Neuronal stem cell (in vitro differentiated cells): Measurements from ENCODE around the gene FABP6.
"Not testable (repeated sequence)": the region's sequence is repeated elsewhere in the genome, so short reads cannot be mapped to it uniquely, and the experiment has no call there.

Experiments
- DNase-seq: peaks from one replicate; pipeline ENCODE4 v3.0.0-alpha.2; 2013; ENCODE audit warnings: low spot score
- H2AFZ ChIP-seq: one replicate; pipeline ENCODE4 v1.6.1; 2013; ENCODE audit warnings: mild to moderate bottlenecking, low read length, inconsistent platforms
- H2AK5ac ChIP-seq: 2 replicates; pipeline ENCODE4 v1.6.1; 2013; ENCODE audit warnings: low read depth, mild to moderate bottlenecking, inconsistent platforms, low read length, moderate library complexity, mixed read lengths
- H2BK120ac ChIP-seq: 2 replicates; pipeline ENCODE4 v1.6.1; 2013; ENCODE audit warnings: low read depth, mild to moderate bottlenecking, inconsistent platforms, low read length, moderate library complexity, mixed read lengths
- H2BK12ac ChIP-seq: one replicate; pipeline ENCODE4 v1.6.1; 2013; ENCODE audit warnings: low read length, inconsistent platforms
- H2BK15ac ChIP-seq: 2 replicates; pipeline ENCODE4 v1.6.1; 2013; ENCODE audit warnings: mild to moderate bottlenecking, low read length, inconsistent platforms, mixed read lengths
- H2BK5ac ChIP-seq: one replicate; pipeline ENCODE4 v1.6.1; 2013; ENCODE audit warnings: inconsistent platforms, mild to moderate bottlenecking, low read length, moderate library complexity
- H3K14ac ChIP-seq: one replicate; pipeline ENCODE4 v1.6.1; 2013; ENCODE audit warnings: low read length, inconsistent platforms
- H3K18ac ChIP-seq: 2 replicates; pipeline ENCODE4 v1.6.1; 2013; ENCODE audit warnings: low read length, inconsistent platforms
- H3K23ac ChIP-seq: 2 replicates; pipeline ENCODE4 v1.6.1; 2013; ENCODE audit warnings: low read depth, mild to moderate bottlenecking, mixed read lengths, low read length, inconsistent platforms; ENCODE audit not compliant: poor library complexity
- H3K27ac ChIP-seq: replicated peaks from 3 replicates; pipeline ENCODE4 v1.5.1; 2013; ENCODE audit warnings: low read length, inconsistent platforms
- H3K27me3 ChIP-seq, 3 experiments: 2 replicates each; pipeline ENCODE4 v1.6.1; 2013; ENCODE audit warnings: low read length in 3 of 3, mild to moderate bottlenecking in 2 of 3, inconsistent platforms in 1 of 3, low read depth in 1 of 3, mixed read lengths in 1 of 3, moderate library complexity in 1 of 3; ENCODE audit not compliant: control insufficient read depth in 3 of 3, insufficient read depth in 3 of 3
- H3K36me3 ChIP-seq, 2 donors: replicated peaks in 1 of 2; 2 replicates each; pipeline ENCODE4 v1.6.1; 2013; ENCODE audit warnings: low read length in 2 of 2; ENCODE audit not compliant: control insufficient read depth in 2 of 2, insufficient read depth in 2 of 2
- H3K4ac ChIP-seq: 2 replicates; pipeline ENCODE4 v1.6.1; 2013; ENCODE audit warnings: inconsistent platforms, mild to moderate bottlenecking, low read length, moderate library complexity
- H3K4me1 ChIP-seq, 2 donors: 1 replicate in 1 of 2; 2 replicates in 1 of 2; pipeline ENCODE4 v1.6.1; 2013; ENCODE audit warnings: low read length in 2 of 2, low read depth in 1 of 2; ENCODE audit not compliant: control insufficient read depth in 2 of 2, insufficient read depth in 1 of 2
- H3K4me2 ChIP-seq: one replicate; pipeline ENCODE4 v1.6.1; 2013; ENCODE audit warnings: mild to moderate bottlenecking, low read length, inconsistent platforms; ENCODE audit not compliant: insufficient read depth, poor library complexity, severe bottlenecking
- H3K4me3 ChIP-seq, 2 donors: 2 replicates each; pipeline ENCODE4 v1.5.1; 2013; ENCODE audit warnings: low read length in 2 of 2, mild to moderate bottlenecking in 2 of 2, inconsistent platforms in 1 of 2, moderate library complexity in 1 of 2
- H3K79me1 ChIP-seq: one replicate; pipeline ENCODE4 v1.6.1; 2013; ENCODE audit warnings: low read depth, mild to moderate bottlenecking, inconsistent platforms, low read length, moderate library complexity
- H3K9ac ChIP-seq: one replicate; pipeline ENCODE4 v1.6.1; 2013; ENCODE audit warnings: mild to moderate bottlenecking, low read depth, low read length, inconsistent platforms; ENCODE audit not compliant: poor library complexity
- H3K9me3 ChIP-seq, 2 donors: replicated peaks in 1 of 2; 2 replicates each; pipeline versions ENCODE3 to v1.6.1; 2013; ENCODE audit warnings: low read length in 2 of 2, mild to moderate bottlenecking in 2 of 2, inconsistent platforms in 1 of 2, low read depth in 1 of 2, mixed read lengths in 1 of 2, moderate library complexity in 1 of 2; ENCODE audit not compliant: control insufficient read depth in 2 of 2, insufficient read depth in 1 of 2
- H4K8ac ChIP-seq: one replicate; pipeline ENCODE4 v1.6.1; 2013; ENCODE audit warnings: low read depth, mild to moderate bottlenecking, inconsistent platforms, low read length, moderate library complexity
- H4K91ac ChIP-seq: one replicate; pipeline ENCODE4 v1.6.1; 2013; ENCODE audit warnings: low read length, low read depth, mild to moderate bottlenecking, inconsistent platforms; ENCODE audit not compliant: poor library complexity
- WGBS, 2 donors: extraction: QIAGEN DNeasy Blood & Tissue Kit; methylation state at CpG; one replicate each; pipeline ENCODE4 v1.1.7; 2013; ENCODE audit warnings: missing lambda C conversion rate in 2 of 2, mixed read lengths in 1 of 2; ENCODE audit not compliant: insufficient read length in 2 of 2, insufficient replicate concordance in 1 of 2; ENCODE audit errors: extremely low coverage in 2 of 2; 5-methylcytosine and 5-hydroxymethylcytosine counted together

FABP6 gene

GRCh38 chr5:160240350-160240749, 11.0 kb downstream of the FABP6 start:
- H3K27ac ChIP-seq, result no peak overlapping the region
- no peak overlapping the region for H2BK120ac ChIP-seq
- no peak overlapping the region for H3K18ac ChIP-seq
- H2BK12ac ChIP-seq, result no peak overlapping the region
- H3K4me1 ChIP-seq, result peaks cover 5 to 7% of the 10 kb centered on the region in 2 donors
- no peak overlapping the region for H4K91ac ChIP-seq
- H3K14ac ChIP-seq, result no peak overlapping the region
- H3K27me3 ChIP-seq, result no peaks in the 10 kb centered on the region
- peak overlapping the region; percentile 53 for H2AFZ ChIP-seq
- H3K4me2 ChIP-seq, result no peak overlapping the region
- no peak for DNase-seq
- H2AK5ac ChIP-seq, result no peak overlapping the region
- no peak overlapping the region for H2BK15ac ChIP-seq
- no peak overlapping the region for H3K23ac ChIP-seq
- H2BK5ac ChIP-seq, result no peak overlapping the region
- H3K79me1 ChIP-seq, result no peaks in the 10 kb centered on the region
- no peak overlapping the region for H4K8ac ChIP-seq
- peaks cover 0 to 2% of the 10 kb centered on the region in 2 donors for H3K9me3 ChIP-seq
- WGBS, 2 donors, result no CpG with 5 or more reads among the region's 3 CpGs
- no peak overlapping the region for H3K4ac ChIP-seq
- H3K36me3 ChIP-seq, result no peaks in the 10 kb centered on the region
- no peak overlapping the region for H3K4me3 ChIP-seq
- no peak overlapping the region for H3K9ac ChIP-seq

- Histone ChIP-seq H3K4me2 (no peak overlapping the region), H2BK15ac (no peak overlapping the region), H3K27ac (no peak overlapping the region), H3K36me3 (no peaks in the 10 kb centered on the region), H4K8ac (no peak overlapping the region), H3K4ac (no peak overlapping the region), H3K18ac (no peak overlapping the region), H3K9ac (no peak overlapping the region), H2BK12ac (no peak overlapping the region), H3K4me1 (peaks cover 5 to 9% of the 10 kb centered on the region in 2 donors), H2AK5ac (no peak overlapping the region), H4K91ac (no peak overlapping the region), H2AFZ (no peak overlapping the region), H3K4me3 (no peak overlapping the region), H2BK120ac (no peak overlapping the region), H3K27me3 (no peaks in the 10 kb centered on the region), H2BK5ac (no peak overlapping the region), H3K79me1 (no peaks in the 10 kb centered on the region), H3K14ac (no peak overlapping the region), H3K9me3 (peaks cover 0 to 2% of the 10 kb centered on the region in 2 donors), H3K23ac (no peak overlapping the region)
- DNase-seq, result no peak
- WGBS, 2 donors, result no CpG with 5 or more reads among the region's 3 CpGs
Measured at GRCh38 chr5:160242145-160242544, 12.8 kb downstream of the FABP6 start.

- DNase-seq, result no peak
- H2BK120ac ChIP-seq, result no peak overlapping the region
- H2BK12ac ChIP-seq, result no peak overlapping the region
- H4K91ac ChIP-seq, result no peak overlapping the region
- no CpG with 5 or more reads among the region's 9 CpGs for WGBS, 2 donors
- peaks cover 0 to 3% of the 10 kb centered on the region in 2 donors for H3K36me3 ChIP-seq
- no peak overlapping the region for H2BK15ac ChIP-seq
- no peaks in the 10 kb centered on the region for H3K79me1 ChIP-seq
- no peak overlapping the region for H4K8ac ChIP-seq
- no peaks in the 10 kb centered on the region for H3K27me3 ChIP-seq
- H3K4ac ChIP-seq, result no peak overlapping the region
- no peak overlapping the region for H2AFZ ChIP-seq
- no peak overlapping the region for H3K4me2 ChIP-seq
- H2AK5ac ChIP-seq, result peak overlapping the region; percentile 9
- no peak overlapping the region for H3K27ac ChIP-seq
- H3K9ac ChIP-seq, result no peak overlapping the region
- peak overlapping the region; percentile 68 for H3K18ac ChIP-seq
- no peak overlapping the region for H3K14ac ChIP-seq
- H2BK5ac ChIP-seq, result no peak overlapping the region
- H3K4me3 ChIP-seq, result no peak overlapping the region
- H3K9me3 ChIP-seq, result peaks cover 0 to 2% of the 10 kb centered on the region in 2 donors
- H3K4me1 ChIP-seq, result peaks cover 0 to 3% of the 10 kb centered on the region in 2 donors
- no peak overlapping the region for H3K23ac ChIP-seq
Measured at GRCh38 chr5:160245506-160246086, 16.3 kb downstream of the FABP6 start.

GRCh38 chr5:160249570-160249969, 20.3 kb downstream of the FABP6 start:
- H3K18ac ChIP-seq, H3K9me3 ChIP-seq, H3K4me3 ChIP-seq, H3K27ac ChIP-seq, H3K79me1 ChIP-seq, H3K4ac ChIP-seq, H3K4me1 ChIP-seq, H4K8ac ChIP-seq, H3K23ac ChIP-seq, H3K14ac ChIP-seq, H2BK12ac ChIP-seq, DNase-seq, H3K27me3 ChIP-seq, H2BK5ac ChIP-seq, H2BK120ac ChIP-seq, H2BK15ac ChIP-seq, H3K9ac ChIP-seq, H4K91ac ChIP-seq, H3K4me2 ChIP-seq, H2AK5ac ChIP-seq, H2AFZ ChIP-seq: not testable (repeated sequence)
- WGBS, 2 donors, result no CpG with 5 or more reads among the region's 1 CpG
- peaks cover 17 to 42% of the 10 kb centered on the region in 2 donors for H3K36me3 ChIP-seq
